GM12872 (cell line): Measurements from ENCODE around the gene PLA2G4E.

ENCODE experiments used
- CTCF ChIP-seq: IDR thresholded peaks from 3 replicates; pipeline ENCODE4 v1.5.1; 2011; ENCODE audit warnings: low read depth, mild to moderate bottlenecking, low read length, moderate library complexity; ENCODE audit not compliant: insufficient read depth

PLA2G4E gene

GRCh38 chr15:42027521-42027920 is 6.7 kb upstream of the PLA2G4E start:
- no peak for TF ChIP-seq CTCF

GRCh38 chr15:42024303-42024702 is 3.5 kb upstream of the PLA2G4E start:
- no peak for TF ChIP-seq CTCF

- TF ChIP-seq CTCF = no peak
Observed at GRCh38 chr15:42021593-42021992, 751 bp upstream of the PLA2G4E start.

- TF ChIP-seq CTCF = no peak
Observed at GRCh38 chr15:42018306-42019224, 2.3 kb downstream of the PLA2G4E start.

GRCh38 chr15:42016971-42017370 is 3.9 kb downstream of the PLA2G4E start:
- TF ChIP-seq CTCF = no peak

- no peak for TF ChIP-seq CTCF
Observed at GRCh38 chr15:42014406-42014805, 6.4 kb downstream of the PLA2G4E start.

- no peak for TF ChIP-seq CTCF
Observed at GRCh38 chr15:42012928-42013482, 7.8 kb downstream of the PLA2G4E start.
